Activated CD8-positive, alpha-beta memory T cell treated with anti-CD3 and anti-CD28 coated beads for 36 hours (primary cell): Measurements from ENCODE around the gene NPAS2. TPM values are rescaled to one million over a fixed set of nuclear protein-coding genes. Genes with fewer than 3 reads are reported as not detected.

Experiments used
- CTCF ChIA-PET: fragments of 350-600 bp; sonication (Branson Sonifier 250); formaldehyde crosslinking; loops from one replicate; lab custom pipeline; 2021; ENCODE audit warnings: antibody characterized with exemption; lab: Charles Lee
- POLR2A ChIA-PET: fragments of 350-600 bp; sonication (Branson Sonifier 250); formaldehyde crosslinking; loops from one replicate; lab custom pipeline; 2021; ENCODE audit warnings: antibody characterized with exemption; lab: Charles Lee
- total RNA-seq, 2 experiments: library from RNA; stranded (reverse); gene quantifications; one replicate each; pipeline ENCODE4 v1.2.3, GENCODE V29; 2021

The NPAS2 gene
- total RNA-seq, 2 experiments from 2014 or later, result 2.6 to 3.3 TPM

- ChIA-PET POLR2A (no interaction called here), CTCF (no interaction called here)
These were observed 74.3 kb downstream of the NPAS2 start for GRCh38 chr2:100894105-100894795.

GRCh38 chr2:100894796-100895156 is 74.8 kb downstream of the NPAS2 start:
- ChIA-PET POLR2A (no interaction called here), CTCF (no interaction called here)

- CTCF ChIA-PET, result no interaction called here
- POLR2A ChIA-PET, result no interaction called here
These were observed 75.5 kb downstream of the NPAS2 start for GRCh38 chr2:100895402-100895801.

GRCh38 chr2:100895934-100896685 is 76.2 kb downstream of the NPAS2 start:
- POLR2A ChIA-PET, result no interaction called here
- CTCF ChIA-PET, result no interaction called here

GRCh38 chr2:100898035-100898665 is 78.2 kb downstream of the NPAS2 start:
- ChIA-PET CTCF (no interaction called here), POLR2A (no interaction called here)

- POLR2A ChIA-PET, result no interaction called here
These were observed 80.3 kb downstream of the NPAS2 start for GRCh38 chr2:100900156-100900795.

GRCh38 chr2:100902817-100903405 is 83.0 kb downstream of the NPAS2 start:
- ChIA-PET CTCF (interaction anchor here (1.3 kb wide), 1 partner anchor 83 kb away, joined by 3 read pairs; no protein-coding TSS in a partner anchor), POLR2A (no interaction called here)

More at GRCh38 chr2:100900156-100900795, 80.3 kb downstream of the NPAS2 start:
- CTCF ChIA-PET, result interaction anchor here (0.5 kb wide), 1 partner anchor 1170 kb away, joined by 3 read pairs; no protein-coding TSS in a partner anchor

DNA sequence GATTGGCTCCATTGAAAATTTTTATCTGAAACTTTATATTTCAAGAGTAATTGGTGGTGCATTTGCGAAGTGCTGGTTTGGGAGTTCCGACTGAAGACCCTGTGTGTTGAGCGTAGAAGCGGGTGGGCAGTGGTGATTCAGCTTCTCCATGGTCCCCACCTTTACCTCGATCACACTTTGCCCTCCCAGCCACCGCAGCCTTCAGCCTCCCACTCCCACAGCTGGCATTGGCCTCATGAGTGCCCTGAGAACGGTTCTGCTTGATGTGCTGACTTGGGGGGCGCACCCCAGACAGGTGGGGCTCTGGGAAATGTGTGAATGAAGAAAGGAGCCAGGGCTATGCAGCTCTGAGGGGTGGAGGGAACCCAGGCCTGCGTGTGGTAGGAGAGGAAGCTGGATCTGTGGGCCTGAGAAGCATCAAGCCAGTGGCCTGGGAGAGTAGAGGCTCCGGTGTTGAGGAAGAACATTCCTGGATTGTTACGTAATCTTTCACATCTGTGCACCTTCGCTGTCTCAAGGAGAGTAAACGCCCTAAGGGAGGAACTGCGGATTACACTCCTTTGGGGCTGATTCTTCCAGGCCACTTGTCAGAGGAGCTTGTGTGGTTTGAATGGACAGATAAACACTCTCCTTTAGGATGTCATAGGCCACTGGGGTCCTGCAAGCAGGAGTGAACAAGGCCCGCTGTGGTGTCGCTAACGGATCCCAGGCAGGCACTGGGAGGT is 83.8 kb downstream of the NPAS2 start:
- POLR2A ChIA-PET, result no interaction called here
- CTCF ChIA-PET, result no interaction called here

GRCh38 chr2:100905132-100905805 is 85.3 kb downstream of the NPAS2 start:
- CTCF ChIA-PET, result interaction anchor here (0.7 kb wide), 1 partner anchor 307 kb away, joined by 4 read pairs; no protein-coding TSS in a partner anchor
- POLR2A ChIA-PET, result no interaction called here

DNA sequence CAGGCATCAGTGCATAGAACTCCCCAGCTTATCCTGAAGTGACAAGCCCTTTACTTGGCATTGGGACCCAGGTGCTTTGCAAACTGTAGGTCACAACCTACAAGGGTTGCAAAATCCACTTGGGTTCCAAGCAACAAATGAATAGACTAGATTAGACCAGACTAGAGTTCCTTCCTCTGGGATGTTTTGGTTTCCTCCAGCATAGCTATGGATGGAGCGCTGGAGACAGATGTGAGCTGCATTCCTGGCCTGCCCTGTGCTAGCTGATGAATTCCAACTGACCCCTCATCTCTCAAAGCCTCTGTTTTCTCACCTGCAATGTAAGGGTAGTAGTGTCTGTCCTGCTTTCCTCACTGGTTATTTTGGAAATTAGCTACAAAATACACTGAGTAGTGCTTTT is 86.2 kb downstream of the NPAS2 start:
- POLR2A ChIA-PET, result interaction anchor here (0.6 kb wide), 1 partner anchor 339 kb away, joined by 5 read pairs; no protein-coding TSS in a partner anchor
- CTCF ChIA-PET, result no interaction called here

GRCh38 chr2:100906679-100907078 is 86.7 kb downstream of the NPAS2 start:
- POLR2A ChIA-PET, result interaction anchor here (0.6 kb wide), 1 partner anchor 339 kb away, joined by 5 read pairs; no protein-coding TSS in a partner anchor
- CTCF ChIA-PET, result interaction anchor here (0.9 kb wide), 1 partner anchor 13 kb away, joined by 3 read pairs; no protein-coding TSS in a partner anchor

DNA sequence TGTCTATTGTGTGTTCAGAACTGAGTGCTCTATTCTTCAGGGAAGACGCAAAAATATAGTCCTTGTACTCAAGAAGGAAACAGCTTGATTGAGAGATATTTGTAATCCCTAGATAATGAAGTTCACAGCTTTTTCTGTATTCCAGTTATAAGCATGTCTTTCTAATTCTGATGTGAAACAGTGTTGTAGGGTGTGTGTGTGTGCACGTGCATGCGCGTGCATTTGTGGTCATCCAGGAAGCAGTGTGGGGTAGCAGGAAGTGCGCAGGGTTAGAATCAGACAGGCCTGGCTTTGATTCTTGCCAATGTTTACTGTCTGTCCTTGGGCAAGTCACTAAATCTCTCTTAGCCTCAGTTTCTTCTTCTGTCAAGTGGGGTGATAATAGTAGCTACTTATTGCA is 87.9 kb downstream of the NPAS2 start:
- POLR2A ChIA-PET, result no interaction called here

DNA sequence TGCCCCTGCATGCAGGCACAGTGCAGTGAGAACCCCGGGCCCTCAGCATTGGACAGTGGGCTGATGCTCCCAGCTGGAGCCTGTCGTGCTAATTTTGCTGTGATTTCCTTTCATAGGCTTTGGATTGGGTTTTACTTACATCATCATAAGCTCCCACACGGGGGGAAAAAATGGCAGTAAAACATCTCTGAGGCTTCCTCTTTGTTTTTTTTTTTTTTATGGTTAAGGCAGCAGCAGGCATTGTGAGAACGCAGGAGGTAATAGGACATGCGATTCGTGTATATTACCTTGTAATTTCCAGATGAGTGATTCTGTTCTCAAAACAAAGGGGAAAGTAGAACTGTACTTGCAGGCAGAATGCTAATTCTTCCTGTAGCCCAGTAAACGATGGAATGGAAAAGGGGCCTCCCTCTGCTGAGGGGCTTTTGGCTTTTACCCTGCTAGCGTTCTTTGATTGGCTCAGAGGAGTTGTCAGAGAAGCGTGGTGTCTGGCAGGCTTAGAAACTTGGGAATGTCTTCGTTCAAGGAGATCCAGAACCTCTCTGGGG is 89.7 kb downstream of the NPAS2 start:
- CTCF ChIA-PET, result no interaction called here
- POLR2A ChIA-PET, result no interaction called here

More for the DNA sequence above, 87.9 kb downstream of the NPAS2 start:
- CTCF ChIA-PET, result no interaction called here

DNA sequence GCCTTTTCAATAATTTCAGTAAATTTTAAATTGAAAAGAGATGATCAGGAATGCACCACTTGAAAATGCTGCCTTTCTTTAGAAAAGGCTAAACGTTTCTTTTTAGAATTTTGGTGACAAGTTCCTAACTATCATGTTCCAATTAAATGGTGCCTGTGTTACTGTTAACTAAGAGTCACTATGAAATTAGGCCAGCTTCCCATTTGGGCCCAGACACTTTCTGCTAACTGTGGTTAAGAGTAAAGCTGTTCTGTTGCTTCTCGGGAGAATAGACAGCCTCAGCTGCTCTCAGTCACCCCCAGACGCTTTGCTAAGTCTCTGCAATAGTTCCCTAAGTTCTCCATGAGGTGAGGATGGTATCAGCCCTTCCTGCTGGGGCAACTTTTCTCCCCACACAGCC is 90.2 kb downstream of the NPAS2 start:
- ChIA-PET CTCF (no interaction called here), POLR2A (no interaction called here)

DNA sequence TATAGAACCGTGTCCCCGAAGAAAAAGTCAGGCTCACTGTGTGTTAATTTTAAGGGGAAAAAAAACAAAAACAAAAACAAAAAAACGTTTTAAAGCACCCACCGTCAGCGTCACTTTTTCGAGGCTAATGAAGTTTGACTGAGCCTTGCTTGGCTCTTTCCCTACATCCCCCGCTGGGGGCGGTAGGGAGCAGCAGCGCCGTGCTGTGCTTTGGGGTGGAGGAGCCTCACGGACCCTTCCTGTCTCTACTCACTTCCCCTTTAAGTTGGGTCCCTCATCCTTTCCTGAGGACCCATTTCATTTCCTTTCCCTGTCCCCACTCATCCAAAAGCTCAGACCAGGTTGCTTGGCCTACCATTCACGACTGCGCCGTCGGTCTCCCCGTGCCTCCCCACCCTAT is 99.4 kb downstream of the NPAS2 start:
- POLR2A ChIA-PET, result no interaction called here
- CTCF ChIA-PET, result interaction anchor here (1.0 to 1.2 kb wide), 2 partner anchors 12 to 63 kb away, joined by 3 to 4 read pairs; no protein-coding TSS in a partner anchor

GRCh38 chr2:100921685-100922161 is 101.8 kb downstream of the NPAS2 start:
- CTCF ChIA-PET, result no interaction called here

DNA sequence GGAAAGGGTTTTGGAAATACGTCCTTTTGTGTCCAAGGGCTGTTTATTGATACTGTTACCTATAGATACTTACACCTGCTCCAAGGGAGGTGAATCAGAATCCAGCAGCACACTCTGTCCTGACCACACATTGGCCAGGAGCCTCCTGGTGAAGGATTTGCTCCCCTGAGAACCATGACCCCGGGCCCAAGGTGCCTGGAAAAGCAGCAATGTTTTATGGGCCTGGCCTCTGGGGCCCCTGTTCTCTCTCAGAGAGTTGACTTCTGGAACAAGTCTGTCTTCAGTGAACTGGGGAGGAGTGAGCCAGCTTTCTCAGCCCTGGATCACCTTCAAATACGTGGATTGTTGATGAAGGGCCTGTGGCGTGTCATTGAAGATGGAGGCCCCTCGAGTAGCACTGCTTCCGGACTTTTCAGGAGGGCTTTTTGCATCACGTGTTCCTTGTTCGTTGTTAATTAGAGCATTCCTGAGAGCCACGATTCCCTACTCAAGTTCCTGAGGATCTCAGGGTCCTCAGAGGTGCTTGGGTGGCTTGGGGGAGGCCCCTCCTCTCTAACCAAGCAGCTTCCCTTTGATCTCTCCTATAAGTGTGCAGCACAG is 103.6 kb downstream of the NPAS2 start:
- ChIA-PET CTCF (no interaction called here), POLR2A (no interaction called here)

More at GRCh38 chr2:100921685-100922161, 101.8 kb downstream of the NPAS2 start:
- POLR2A ChIA-PET, result no interaction called here
